GM12878 (cell line): ENCODE measurements around the gene PCSK2. TPM values are rescaled to one million over a fixed set of nuclear protein-coding genes. Genes with fewer than 3 reads are reported as not detected.

Source experiments
- ATAC-seq: fragments of 200-7000 bp; cut with Tn5 transposase; 3 replicates; pipeline ENCODE4 v1.9.1; 2020; ENCODE audit warnings: mild to moderate bottlenecking, moderate library complexity
- BruUV-seq: library from RNA; stranded (reverse); fragments of 400-500 nt; replicated peaks from 2 replicates; lab custom pipeline; 2021; lab: Mats Ljungman, UMichigan
- CTCF ChIA-PET: fragments of 300-600 bp; sonication (Branson Sonifier 250); formaldehyde crosslinking; extraction: SDS; loops from one replicate; lab custom pipeline; 2021; ENCODE audit warnings: inconsistent platforms; lab: Yijun Ruan, JAX
- POLR2A ChIA-PET: fragments of 350-600 bp; formaldehyde crosslinking; extraction: SDS; loops from one replicate; lab custom pipeline; 2021; ENCODE audit warnings: inconsistent platforms; lab: Charles Lee
- RAD21 ChIA-PET: fragments of 300-600 bp; sonication (Branson Sonifier 250); formaldehyde crosslinking; loops from one replicate; lab custom pipeline; 2023; ENCODE audit warnings: antibody characterized with exemption; ENCODE audit not compliant: unreplicated experiment; lab: Charles Lee
- SMC1A ChIA-PET: fragments of 300-600 bp; sonication (Branson Sonifier 250); formaldehyde crosslinking; loops from one replicate; lab custom pipeline; 2023; ENCODE audit not compliant: unreplicated experiment, uncharacterized antibody; lab: Charles Lee
- DNase-seq: peaks from one replicate; pipeline ENCODE4 v3.0.0-alpha.2; 2011; ENCODE audit warnings: low read depth, low spot score
- FAIRE-seq: peaks from 3 replicates; lab custom pipeline; 2011; peaks lifted over from hg19 to GRCh38; lab: Jason Lieb, UNC
- H2AFZ ChIP-seq: 2 replicates; pipeline ENCODE4 v1.6.0; 2011; ENCODE audit warnings: low read depth, low read length, control low read depth; ENCODE audit not compliant: control insufficient read depth
- H3K27ac ChIP-seq: 2 replicates; pipeline ENCODE4 v1.5.1; 2011; ENCODE audit warnings: control low read depth; ENCODE audit not compliant: control insufficient read depth, insufficient read depth
- H3K27me3 ChIP-seq, 2 experiments: replicated peaks in 1 of 2; 2 replicates each; pipeline versions ENCODE4 v1.6.0 to v1.6.1; 2011; ENCODE audit warnings: low read length in 1 of 2; ENCODE audit not compliant: control insufficient read depth in 2 of 2, insufficient read depth in 2 of 2
- H3K36me3 ChIP-seq, 2 experiments: 2 replicates each; pipeline ENCODE4 v1.5.1; 2011; ENCODE audit warnings: low read length in 1 of 2; ENCODE audit not compliant: control insufficient read depth in 2 of 2, insufficient read depth in 2 of 2
- H3K4me1 ChIP-seq: 2 replicates; pipeline ENCODE4 v1.6.1; 2011; ENCODE audit warnings: mild to moderate bottlenecking, low read length, moderate library complexity, mixed read lengths; ENCODE audit not compliant: control insufficient read depth, insufficient read depth
- H3K4me2 ChIP-seq: 2 replicates; pipeline ENCODE4 v1.6.0; 2011; ENCODE audit warnings: control low read depth; ENCODE audit not compliant: control insufficient read depth, insufficient read depth
- H3K4me3 ChIP-seq: fragments of 200-600 bp; sonication (generic); 2 replicates; pipeline ENCODE4 v1.5.1; 2016
- H3K79me2 ChIP-seq: 2 replicates; pipeline ENCODE4 v1.6.0; 2011; ENCODE audit warnings: low read length; ENCODE audit not compliant: control insufficient read depth, insufficient read depth
- H3K9ac ChIP-seq: 2 replicates; pipeline ENCODE4 v1.8.0; 2011; ENCODE audit warnings: low read length, control low read depth, mixed read lengths; ENCODE audit not compliant: control insufficient read depth, insufficient read depth
- H3K9me3 ChIP-seq: replicated peaks from 3 replicates; pipeline ENCODE4 v1.5.1; 2011; ENCODE audit warnings: mild to moderate bottlenecking, low read length; ENCODE audit not compliant: control insufficient read depth, insufficient read depth
- H4K20me1 ChIP-seq: 2 replicates; pipeline ENCODE4 v1.6.0; 2011; ENCODE audit not compliant: control insufficient read depth, insufficient read depth
- FOXK2 ChIP-seq: fragments of 450-650 bp; IDR thresholded peaks from 2 replicates; pipeline ENCODE4 v1.6.1; 2017; ENCODE audit warnings: mild to moderate bottlenecking, moderate library complexity
- NFYB ChIP-seq: IDR thresholded peaks from 2 replicates; pipeline ENCODE4 v1.6.1; 2011; ENCODE audit warnings: low read depth, mild to moderate bottlenecking, low read length, improper control_type of control experiment, moderate library complexity; ENCODE audit not compliant: insufficient read depth
- NKRF ChIP-seq: fragments of 450-650 bp; conservative IDR thresholded peaks from 2 replicates; pipeline ENCODE4 v1.6.1; 2017; ENCODE audit warnings: mild to moderate bottlenecking, moderate library complexity
- SMAD1 ChIP-seq: fragments of 450-650 bp; IDR thresholded peaks from 2 replicates; pipeline ENCODE4 v1.6.1; 2018; ENCODE audit warnings: mild to moderate bottlenecking, low read depth; ENCODE audit not compliant: partially characterized antibody
- SPI1 ChIP-seq: IDR thresholded peaks from 2 replicates; pipeline ENCODE4 v1.6.1; 2011; ENCODE audit warnings: low read depth, mild to moderate bottlenecking, low read length, moderate library complexity, borderline replicate concordance; ENCODE audit not compliant: insufficient read depth
- SUZ12 ChIP-seq: fragments of 200-600 bp; sonication (generic); IDR thresholded peaks from one replicate; pipeline ENCODE4 v1.6.1; 2018; ENCODE audit warnings: antibody characterized with exemption, mild to moderate bottlenecking; ENCODE audit not compliant: unreplicated experiment
- TCF3 ChIP-seq: IDR thresholded peaks from 2 replicates; pipeline ENCODE4 v1.6.1; 2012; ENCODE audit warnings: low read depth, mild to moderate bottlenecking, low read length, borderline replicate concordance; ENCODE audit not compliant: insufficient read depth
- YY1 ChIP-seq: IDR thresholded peaks from 2 replicates; pipeline ENCODE4 v1.6.1; 2011; ENCODE audit warnings: low read depth, mild to moderate bottlenecking, low read length
- WGBS: methylation state at CpG from one replicate; pipeline ENCODE4 v1.1.6; 2016; ENCODE audit warnings: low lambda C conversion rate; ENCODE audit not compliant: insufficient replicate concordance, insufficient coverage; ENCODE audit errors: missing lambda C conversion rate; 5-methylcytosine and 5-hydroxymethylcytosine counted together
- in situ Hi-C: fragments of 300-500 bp; cut with MboI; formaldehyde crosslinking; loops from 9 replicates; pipeline ENCODE4 v1.14.3; 2018; ENCODE audit warnings: mixed read lengths
- intact Hi-C: fragments of 100-400 bp; cut with micrococcal nuclease; formaldehyde crosslinking; loops from one replicate; pipeline ENCODE4 v1.14.2; 2022; ENCODE audit not compliant: unreplicated experiment
- polyA plus RNA-seq, 11 experiments: library from polyadenylated mRNA; depleted of rRNA in 4 of 11; unstranded in 6 of 11; stranded (reverse) in 5 of 11; fragments of >200 nt; fragmentation: Nextera tagmentation in 4 of 11; fragmentation: Illumina TruSeq in 1 of 11; extraction: Ambion mirVana in 4 of 11; extraction: Trizol in 1 of 11; gene quantifications; 1 replicate in 1 of 11; 2 replicates in 10 of 11; pipeline versions ENCODE4 v1.2.1 to v1.2.3, GENCODE V29; 2011 to 2016; ENCODE audit warnings: inconsistent platforms in 2 of 11, missing spikeins in 2 of 11, low read depth in 1 of 11
- total RNA-seq, 4 experiments: library from RNA; depleted of rRNA in 3 of 4; stranded (reverse); fragments of >200 nt in 3 of 4; fragmentation: Illumina TruSeq in 1 of 4; extraction: Trizol in 1 of 4; gene quantifications; 2 replicates each; pipeline versions ENCODE4 v1.2.1 to v1.2.3, GENCODE V29; 2013 to 2021

The PCSK2 gene
- total and polyA plus RNA-seq, 10 of the 15 experiments (the other 5 are each of a cell fraction or from before 2014, with no cell fraction given) = not detected

- ChIA-PET RAD21 (no interaction called here), POLR2A (no interaction called here), SMC1A (no interaction called here), CTCF (interaction anchor here (0.6 to 1.1 kb wide), 3 partner anchors 20 to 41 kb away, joined by 3 to 5 read pairs (median 3); no protein-coding TSS in a partner anchor)
- H4K20me1 ChIP-seq = no peaks in the 10 kb centered on the region
- H3K27me3 ChIP-seq = no peaks in the 10 kb centered on the region
- no peak overlapping the region for H3K4me2 ChIP-seq
- no TSS peak for BruUV-seq
- no peaks in the 10 kb centered on the region for H3K9me3 ChIP-seq
- TF ChIP-seq FOXK2 = no peak
- TF ChIP-seq NKRF = no peak
- TF ChIP-seq SPI1 = peak; percentile 62; the same call in 1 of the 2 replicates
- intact Hi-C loops = no loop called here
- FAIRE-seq = no peak
- in situ Hi-C loops = no loop called here
- H3K4me1 ChIP-seq = no peaks in the 10 kb centered on the region
- no peak for ATAC-seq
- H2AFZ ChIP-seq = no peak overlapping the region
- DNase-seq = no peak
- H3K79me2 ChIP-seq = no peaks in the 10 kb centered on the region
- WGBS = 48% methylated on average over 2 of the region's 2 CpGs
- H3K27ac ChIP-seq = no peak overlapping the region
- H3K36me3 ChIP-seq = no peaks in the 10 kb centered on the region
- no peak overlapping the region for H3K9ac ChIP-seq
- H3K4me3 ChIP-seq = no peak overlapping the region
These were observed 164.4 kb downstream of the PCSK2 start for GRCh38 chr20:17391127-17391771.

GRCh38 chr20:17394411-17394810 is 167.6 kb downstream of the PCSK2 start:
- no peak for FAIRE-seq
- ChIA-PET POLR2A (no interaction called here), RAD21 (no interaction called here), CTCF (interaction anchor here (1.1 to 1.5 kb wide), 2 partner anchors 18 to 37 kb away, joined by 3 to 5 read pairs; no protein-coding TSS in a partner anchor), SMC1A (interaction anchor here (0.8 kb wide), 1 partner anchor 9 kb away, joined by 3 read pairs; no protein-coding TSS in a partner anchor)
- TF ChIP-seq SMAD1 = no peak
- TF ChIP-seq TCF3 = no peak
- no peak for TF ChIP-seq SUZ12
- TF ChIP-seq NFYB = no peak
- TF ChIP-seq YY1 = no peak
- no peak overlapping the region for H3K4me3 ChIP-seq
- no peaks in the 10 kb centered on the region for H4K20me1 ChIP-seq
- no peak for DNase-seq
- H3K9ac ChIP-seq = no peak overlapping the region
- H3K9me3 ChIP-seq = no peaks in the 10 kb centered on the region
- H3K4me1 ChIP-seq = no peaks in the 10 kb centered on the region
- H3K36me3 ChIP-seq = no peaks in the 10 kb centered on the region
- 18% methylated on average over 5 of the region's 5 CpGs for WGBS
- in situ Hi-C loops (no loop called here), intact Hi-C loops (no loop called here)
- no peak overlapping the region for H2AFZ ChIP-seq
- no TSS peak for BruUV-seq
- no peaks in the 10 kb centered on the region for H3K27me3 ChIP-seq
- no peak overlapping the region for H3K4me2 ChIP-seq
- no peak overlapping the region for H3K27ac ChIP-seq
- ATAC-seq = no peak
- no peaks in the 10 kb centered on the region for H3K79me2 ChIP-seq
